CD4-positive, alpha-beta T cell treated with Interleukin-6 at 100 ng/mL for 8 hours (primary cell): ENCODE measurements around the gene GBP4.
"Not testable (repeated sequence)": the region's sequence is repeated elsewhere in the genome, so short reads cannot be mapped to it uniquely, and the experiment has no call there.

Experiments used
- DNase-seq: peaks from one replicate; pipeline ENCODE4 v3.0.0-alpha.2; 2020; ENCODE audit warnings: mixed read lengths, low spot score

Gene GBP4, protein sequence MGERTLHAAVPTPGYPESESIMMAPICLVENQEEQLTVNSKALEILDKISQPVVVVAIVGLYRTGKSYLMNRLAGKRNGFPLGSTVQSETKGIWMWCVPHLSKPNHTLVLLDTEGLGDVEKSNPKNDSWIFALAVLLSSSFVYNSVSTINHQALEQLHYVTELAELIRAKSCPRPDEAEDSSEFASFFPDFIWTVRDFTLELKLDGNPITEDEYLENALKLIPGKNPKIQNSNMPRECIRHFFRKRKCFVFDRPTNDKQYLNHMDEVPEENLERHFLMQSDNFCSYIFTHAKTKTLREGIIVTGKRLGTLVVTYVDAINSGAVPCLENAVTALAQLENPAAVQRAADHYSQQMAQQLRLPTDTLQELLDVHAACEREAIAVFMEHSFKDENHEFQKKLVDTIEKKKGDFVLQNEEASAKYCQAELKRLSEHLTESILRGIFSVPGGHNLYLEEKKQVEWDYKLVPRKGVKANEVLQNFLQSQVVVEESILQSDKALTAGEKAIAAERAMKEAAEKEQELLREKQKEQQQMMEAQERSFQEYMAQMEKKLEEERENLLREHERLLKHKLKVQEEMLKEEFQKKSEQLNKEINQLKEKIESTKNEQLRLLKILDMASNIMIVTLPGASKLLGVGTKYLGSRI

GRCh38 chr1:89198491-89199072, at the start of gene GBP4:
GBP4 (minus strand) TSS chr1:89198942; CDS start chr1:89198834, 108 bp downstream.
- peak; percentile 53 for DNase-seq

DNA sequence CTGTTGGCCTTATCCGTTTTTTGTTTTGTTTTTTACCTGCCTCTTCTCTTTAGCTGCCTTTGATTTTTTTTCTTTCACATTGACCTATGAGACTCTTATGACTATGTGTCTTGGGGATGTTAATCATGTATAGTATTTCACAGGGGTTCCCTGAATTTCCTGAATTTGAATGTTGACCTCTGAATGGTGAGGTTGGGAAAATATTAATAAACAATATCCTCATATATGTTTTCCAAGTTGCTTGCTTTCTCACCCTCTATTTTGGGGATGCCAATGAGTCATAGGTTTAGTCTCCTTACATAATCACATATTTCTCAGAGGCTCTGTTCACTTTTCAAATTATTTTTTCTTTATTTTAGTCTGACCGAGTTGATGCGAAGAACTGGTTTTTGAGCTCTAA, 44.3 kb upstream of the GBP4 start:
- no peak for DNase-seq

GRCh38 chr1:89221341-89221740, 22.6 kb upstream of the GBP4 start:
- no peak for DNase-seq

DNA sequence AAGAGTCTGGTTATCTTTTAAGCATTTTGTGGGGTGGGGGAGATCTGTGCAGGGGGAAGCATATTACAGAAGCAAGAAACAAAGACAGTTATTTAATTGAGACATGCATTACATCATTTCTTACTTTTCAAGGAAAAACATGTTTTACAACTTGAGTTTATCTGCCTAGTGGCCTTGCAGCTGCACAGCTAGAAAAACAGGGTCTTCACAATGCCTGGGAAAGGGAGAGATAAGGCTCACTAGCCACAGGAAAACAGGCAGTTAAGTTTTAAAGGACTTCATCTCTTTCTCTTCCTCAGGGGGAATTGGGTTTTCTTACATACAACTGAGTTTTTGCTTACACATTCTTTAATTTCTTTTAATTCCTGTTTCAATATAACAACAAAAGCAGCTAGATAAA, 21.1 kb upstream of the GBP4 start:
- DNase-seq, result not testable (repeated sequence)

DNA sequence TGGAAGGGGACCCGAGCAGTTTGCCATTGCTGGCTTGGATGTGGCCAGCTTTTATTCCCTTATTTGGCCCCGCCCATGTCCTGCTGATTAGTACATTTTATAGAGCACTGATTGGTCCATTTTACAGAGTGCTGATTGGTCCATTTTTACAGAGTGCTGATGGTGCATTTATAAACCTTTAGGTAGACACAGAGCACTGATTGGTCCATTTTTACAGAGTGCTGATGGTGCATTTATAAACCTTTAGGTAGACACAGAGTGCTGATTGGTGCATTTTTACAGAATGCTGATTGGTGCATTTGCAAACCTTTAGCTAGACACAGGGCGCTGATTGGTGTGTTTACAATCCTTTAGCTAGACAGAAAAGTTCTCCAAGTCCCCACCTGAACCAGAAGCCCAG, 20.2 kb upstream of the GBP4 start:
- not testable (repeated sequence) for DNase-seq

DNA sequence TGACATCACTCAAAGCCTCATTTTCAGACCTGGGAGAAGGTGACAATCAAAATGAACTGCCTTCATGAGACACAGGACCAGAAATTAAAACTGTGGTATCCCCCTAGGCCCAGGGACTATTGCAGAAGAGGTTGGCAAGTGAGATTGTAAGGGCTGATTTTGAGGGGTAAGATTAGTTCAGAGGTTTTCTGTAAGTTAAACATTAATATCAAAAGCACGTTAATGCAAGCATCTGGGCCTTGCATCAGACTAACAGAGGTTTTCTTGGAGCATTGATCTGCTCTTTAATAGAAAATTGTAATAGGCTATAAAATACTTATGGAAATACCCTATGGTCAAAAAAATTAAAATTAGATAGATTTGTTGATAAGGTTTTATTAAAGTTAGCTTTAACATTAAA, 14.6 kb upstream of the GBP4 start:
- no peak for DNase-seq

GRCh38 chr1:89211035-89211634, 12.4 kb upstream of the GBP4 start:
- DNase-seq, result no peak

DNA sequence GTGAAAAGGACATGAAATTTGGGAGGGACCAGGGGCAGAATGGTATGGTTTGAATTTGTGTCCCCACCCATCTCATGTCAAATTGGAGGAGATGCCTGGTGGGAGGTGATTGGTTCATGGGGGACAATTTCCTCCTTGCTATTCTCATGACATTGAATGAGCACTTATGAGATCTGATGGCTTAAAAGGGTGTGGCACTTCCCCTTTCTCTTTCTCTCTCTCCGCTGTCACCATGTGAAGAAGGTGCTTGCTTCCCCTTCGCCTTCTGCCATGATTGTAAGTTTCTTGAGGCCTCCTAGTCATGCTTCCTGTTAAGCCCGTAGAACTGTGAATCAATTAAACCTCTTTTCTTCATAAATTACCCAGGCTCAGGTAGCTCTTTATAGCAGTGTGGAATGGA, 7.6 kb upstream of the GBP4 start:
- no peak for DNase-seq

DNA sequence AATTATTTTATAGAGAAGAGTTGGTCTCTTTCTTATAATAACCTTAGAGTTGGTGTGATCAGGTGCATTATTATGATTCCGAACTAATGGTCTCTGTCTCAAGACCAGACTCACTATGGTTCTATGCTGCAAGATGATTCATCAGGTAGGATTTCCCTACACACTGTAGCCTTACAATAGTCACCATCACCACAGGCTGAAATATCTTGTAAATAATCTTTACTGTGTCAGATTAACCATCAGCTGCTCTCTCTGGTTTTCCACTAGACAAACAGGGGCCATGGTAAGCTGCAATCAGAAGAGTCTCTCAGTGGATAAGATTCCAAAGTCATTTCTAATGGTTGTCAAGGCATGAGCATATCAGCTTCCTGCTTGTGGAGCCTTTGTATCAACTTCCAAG, 4.4 kb upstream of the GBP4 start:
- no peak for DNase-seq

GRCh38 chr1:89201106-89201794, 2.5 kb upstream of the GBP4 start:
- no peak for DNase-seq

DNA sequence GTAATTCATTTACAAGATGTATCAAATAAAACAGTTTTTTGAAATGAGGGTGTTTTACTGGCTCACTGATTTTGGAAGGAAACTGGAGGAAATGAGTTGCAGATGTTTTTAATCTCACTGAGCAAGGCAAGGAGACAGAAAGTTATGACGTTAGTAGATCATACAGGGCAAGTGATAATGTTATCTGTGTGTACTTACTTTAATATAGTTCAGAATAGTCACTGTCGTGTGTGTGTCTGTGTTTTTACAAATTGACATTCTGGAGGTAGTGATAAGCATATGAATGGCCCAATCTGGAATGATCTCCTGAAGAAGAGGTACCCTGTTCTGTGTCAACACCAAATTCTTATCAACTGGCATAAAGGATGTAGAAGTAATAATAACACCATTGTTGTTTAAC, 1.9 kb upstream of the GBP4 start:
- peak; percentile 29 for DNase-seq

GRCh38 chr1:89199525-89200031, 836 bp upstream of the GBP4 start:
- no peak for DNase-seq

- no peak for DNase-seq
Measured at GRCh38 chr1:89198081-89198480, 661 bp downstream of the GBP4 start.

GRCh38 chr1:89195476-89195875, 3.3 kb downstream of the GBP4 start:
- no peak for DNase-seq

DNA sequence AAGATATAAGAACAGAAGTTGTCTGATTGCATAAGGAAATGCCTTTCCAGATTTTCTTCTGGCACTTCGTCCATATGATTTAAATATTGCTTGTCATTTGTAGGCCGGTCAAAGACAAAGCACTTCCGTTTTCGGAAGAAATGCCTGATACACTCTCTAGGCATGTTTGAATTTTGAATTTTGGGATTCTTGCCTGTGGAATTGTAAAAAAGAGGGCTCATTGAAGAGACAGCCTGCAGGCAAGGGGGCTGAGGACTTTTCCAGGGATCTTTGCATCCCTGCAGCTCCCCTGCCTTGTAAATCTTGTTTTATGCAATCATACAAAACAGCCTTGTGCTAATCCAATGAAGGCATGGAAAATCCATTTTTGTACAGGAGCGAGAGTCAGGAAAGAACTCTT, 7.4 kb downstream of the GBP4 start:
- DNase-seq, result no peak

GRCh38 chr1:89190017-89190416, 8.7 kb downstream of the GBP4 start:
- no peak for DNase-seq

DNA sequence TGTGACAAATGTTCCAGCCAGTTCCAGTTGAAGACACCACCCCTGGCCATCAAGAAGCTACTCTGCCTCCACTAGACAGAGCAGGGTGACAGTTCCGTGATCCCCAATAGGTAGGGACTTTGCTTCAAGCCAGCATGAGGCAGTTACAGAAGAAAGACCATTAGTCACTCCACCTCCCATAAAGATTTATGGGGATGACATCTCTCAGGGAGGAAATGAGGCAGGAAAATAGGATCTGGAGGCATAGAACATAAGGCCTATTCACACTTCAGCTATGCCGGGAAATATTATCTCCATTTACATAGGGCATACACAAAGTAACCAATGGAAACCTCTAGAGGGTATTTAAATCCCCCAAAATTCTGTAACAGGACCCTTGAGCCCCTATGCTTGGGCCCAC, 19.4 kb downstream of the GBP4 start:
- DNase-seq, result no peak

DNA sequence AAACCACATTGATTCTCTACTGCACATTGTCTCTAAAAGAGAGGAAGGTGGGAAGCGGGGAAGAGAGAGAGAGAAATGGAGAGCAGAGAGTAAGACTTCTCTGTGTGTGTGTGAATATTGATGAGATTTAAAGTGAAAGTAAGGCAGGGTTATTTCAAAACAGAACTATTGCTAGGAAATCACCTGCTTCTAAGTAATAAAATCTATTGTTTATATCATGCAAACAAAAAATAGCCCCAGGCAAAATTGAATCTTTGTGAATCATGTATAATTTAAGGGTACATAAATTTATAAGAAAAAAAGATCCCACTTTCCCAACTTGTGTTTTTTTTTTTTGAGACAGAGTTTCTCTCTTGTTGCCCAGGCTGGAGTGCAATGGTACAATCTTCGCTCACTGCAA, 21.8 kb downstream of the GBP4 start:
- no peak for DNase-seq

- DNase-seq, result no peak
Measured at GRCh38 chr1:89175601-89176256, 23.0 kb downstream of the GBP4 start, which contains the start of gene GBP7. GBP7 (minus strand) TSS chr1:89176003; CDS start chr1:89171935, 4,068 bp downstream.

GRCh38 chr1:89174491-89174890, 24.3 kb downstream of the GBP4 start:
- DNase-seq, result no peak

GRCh38 chr1:89172468-89173143, 26.1 kb downstream of the GBP4 start:
- no peak for DNase-seq
